Esophagus muscularis mucosa (tissue), 4 donors: Measurements from ENCODE around the gene PYCR2. TPM values are rescaled to one million over a fixed set of nuclear protein-coding genes. Genes with fewer than 3 reads are reported as not detected.

ENCODE experiments used
- DNase-seq: peaks from one replicate; pipeline ENCODE4 v3.0.0-alpha.2; 2017; ENCODE audit errors: extremely low spot score
- H3K27ac ChIP-seq, 4 donors: fragments of 200-600 bp; sonication (generic); replicated peaks in 1 of 4; 1 replicate in 3 of 4; 2 replicates in 1 of 4; pipeline ENCODE4 v1.5.1; 2016 to 2019; ENCODE audit warnings: mild to moderate bottlenecking in 1 of 4
- H3K27me3 ChIP-seq, 4 donors: fragments of 200-600 bp; sonication (generic); one replicate each; pipeline versions ENCODE4 v1.5.1 to v1.6.0; 2016 to 2019
- H3K36me3 ChIP-seq, 4 donors: fragments of 200-600 bp; sonication (generic); one replicate each; pipeline ENCODE4 v1.5.1; 2016 to 2019
- H3K4me1 ChIP-seq, 4 donors: fragments of 200-600 bp; sonication (generic); one replicate each; pipeline ENCODE4 v1.5.1; 2016 to 2019
- H3K4me3 ChIP-seq, 4 donors: fragments of 200-600 bp; sonication (generic); 1 replicate in 2 of 4; 2 replicates in 2 of 4; pipeline ENCODE4 v1.5.1; 2016 to 2019; ENCODE audit warnings: mild to moderate bottlenecking in 4 of 4, moderate library complexity in 1 of 4
- H3K9me3 ChIP-seq, 4 donors: fragments of 200-600 bp; sonication (generic); 1 replicate in 3 of 4; 2 replicates in 1 of 4; pipeline ENCODE4 v1.5.1; 2016 to 2019
- CTCF ChIP-seq, 3 experiments: fragments of 200-600 bp in 2 of 3; fragments of 450-650 bp in 1 of 3; sonication (generic) in 2 of 3; IDR thresholded peaks; one replicate each; pipeline ENCODE4 v1.5.1; 2017 to 2019; ENCODE audit warnings: antibody characterized with exemption in 3 of 3, mild to moderate bottlenecking in 2 of 3, moderate library complexity in 1 of 3
- EP300 ChIP-seq: sonication (generic); formaldehyde crosslinking; IDR thresholded peaks from one replicate; pipeline ENCODE4 v1.6.1; 2017; ENCODE audit warnings: antibody characterized with exemption
- POLR2A ChIP-seq: fragments of 450-650 bp; IDR thresholded peaks from one replicate; pipeline ENCODE4 v1.6.1; 2017; ENCODE audit warnings: antibody characterized with exemption, moderate library complexity, mild to moderate bottlenecking, low read depth
- POLR2AphosphoS5 ChIP-seq, 2 donors: sonication (generic); formaldehyde crosslinking; IDR thresholded peaks; one replicate each; pipeline ENCODE4 v1.6.1; 2017; ENCODE audit warnings: antibody characterized with exemption in 2 of 2
- WGBS: methylation state at CpG from one replicate; pipeline ENCODE4 v1.1.5; 2018; 5-methylcytosine and 5-hydroxymethylcytosine counted together
- intact Hi-C: fragments of 100-400 bp; cut with DNase I; formaldehyde crosslinking; loops from one replicate; pipeline ENCODE4 v1.15.1; 2023
- total RNA-seq, 4 donors: library from RNA; depleted of rRNA; stranded (reverse); fragments of >200 nt; gene quantifications; one replicate each; pipeline versions ENCODE4 v1.1.0 to v1.2.1, GENCODE V29; 2016

The PYCR2 gene
- total RNA-seq, 4 donors from 2014 or later: 37.4 to 73.6 (median 58.2) TPM

- H3K9me3 ChIP-seq: no peaks in the 10 kb centered on the region
- 90% methylated on average over 11 of the region's 12 CpGs for WGBS
- DNase-seq: no peak
These were observed 48.8 kb downstream of the PYCR2 start for GRCh38 chr1:225875044-225875815.

GRCh38 chr1:225874431-225874830, 49.6 kb downstream of the PYCR2 start:
- H3K27me3 ChIP-seq: no peaks in the 10 kb centered on the region
- WGBS: 91% methylated on average over 11 of the region's 11 CpGs
- DNase-seq: no peak
- no peaks in the 10 kb centered on the region for H3K9me3 ChIP-seq
- H3K27ac ChIP-seq: no peak overlapping the region
- peaks cover 15 to 81% (median 58%) of the 10 kb centered on the region in 4 donors for H3K36me3 ChIP-seq
- H3K4me3 ChIP-seq: no peak overlapping the region
- no peak for TF ChIP-seq POLR2A
- TF ChIP-seq EP300: no peak
- no peak for TF ChIP-seq POLR2AphosphoS5 (IDR thresholded peaks at IDR 0.05)
- TF ChIP-seq CTCF (IDR thresholded peaks at IDR 0.05): no peak
- peaks cover 25 to 41% (median 35%) of the 10 kb centered on the region in 4 donors for H3K4me1 ChIP-seq
- intact Hi-C loops: no loop called here

More at GRCh38 chr1:225875044-225875815, 48.8 kb downstream of the PYCR2 start:
- Histone ChIP-seq H3K4me3 (no peak overlapping the region), H3K27me3 (no peaks in the 10 kb centered on the region), H3K27ac (no peak overlapping the region), H3K4me1 (peaks cover 33 to 49% (median 43%) of the 10 kb centered on the region in 4 donors), H3K36me3 (peaks cover 15 to 73% (median 51%) of the 10 kb centered on the region in 4 donors)
- intact Hi-C loops: no loop called here
- TF ChIP-seq EP300 (no peak), POLR2AphosphoS5 (IDR thresholded peaks at IDR 0.05) (no peak), CTCF (IDR thresholded peaks at IDR 0.05) (no peak), POLR2A (no peak)

- Histone ChIP-seq H3K36me3 (peaks cover 15 to 92% (median 69%) of the 10 kb centered on the region in 4 donors), H3K27ac (no peak overlapping the region), H3K27me3 (no peaks in the 10 kb centered on the region), H3K4me1 (peaks cover 15 to 31% (median 24%) of the 10 kb centered on the region in 4 donors), H3K9me3 (no peaks in the 10 kb centered on the region), H3K4me3 (no peak overlapping the region)
- intact Hi-C loops: no loop called here
- no peak for DNase-seq
- no peak for TF ChIP-seq CTCF (IDR thresholded peaks at IDR 0.05)
- no peak for TF ChIP-seq POLR2A
- TF ChIP-seq POLR2AphosphoS5 (IDR thresholded peaks at IDR 0.05): no peak
- no peak for TF ChIP-seq EP300
- 85% methylated on average over 6 of the region's 10 CpGs for WGBS
These were observed 50.7 kb downstream of the PYCR2 start for GRCh38 chr1:225873281-225873850.

GRCh38 chr1:225872075-225872430, 52.0 kb downstream of the PYCR2 start:
- Histone ChIP-seq H3K27ac (no peak overlapping the region), H3K27me3 (no peaks in the 10 kb centered on the region), H3K4me3 (no peak overlapping the region), H3K9me3 (no peaks in the 10 kb centered on the region), H3K36me3 (peaks cover 27 to 99% (median 76%) of the 10 kb centered on the region in 4 donors), H3K4me1 (peaks cover 1 to 18% (median 11%) of the 10 kb centered on the region in 4 donors)
- 80% methylated on average over 3 of the region's 3 CpGs for WGBS
- no peak for DNase-seq
- intact Hi-C loops: no loop called here
- no peak for TF ChIP-seq POLR2A
- no peak for TF ChIP-seq EP300
- TF ChIP-seq POLR2AphosphoS5 (IDR thresholded peaks at IDR 0.05): no peak
- no peak for TF ChIP-seq CTCF (IDR thresholded peaks at IDR 0.05)
